Esophagus muscularis mucosa (tissue), 4 donors: Measurements from ENCODE around the gene NUP160. TPM values are rescaled to one million over a fixed set of nuclear protein-coding genes. Genes with fewer than 3 reads are reported as not detected.
"Not testable (repeated sequence)": the region's sequence is repeated elsewhere in the genome, so short reads cannot be mapped to it uniquely, and the experiment has no call there.

Experiments
- DNase-seq: peaks from one replicate; pipeline ENCODE4 v3.0.0-alpha.2; 2017; ENCODE audit errors: extremely low spot score
- H3K27ac ChIP-seq, 4 donors: fragments of 200-600 bp; sonication (generic); replicated peaks in 1 of 4; 1 replicate in 3 of 4; 2 replicates in 1 of 4; pipeline ENCODE4 v1.5.1; 2016 to 2019; ENCODE audit warnings: mild to moderate bottlenecking in 1 of 4
- H3K27me3 ChIP-seq, 4 donors: fragments of 200-600 bp; sonication (generic); one replicate each; pipeline versions ENCODE4 v1.5.1 to v1.6.0; 2016 to 2019
- H3K36me3 ChIP-seq, 4 donors: fragments of 200-600 bp; sonication (generic); one replicate each; pipeline ENCODE4 v1.5.1; 2016 to 2019
- H3K4me1 ChIP-seq, 4 donors: fragments of 200-600 bp; sonication (generic); one replicate each; pipeline ENCODE4 v1.5.1; 2016 to 2019
- H3K4me3 ChIP-seq, 4 donors: fragments of 200-600 bp; sonication (generic); 1 replicate in 2 of 4; 2 replicates in 2 of 4; pipeline ENCODE4 v1.5.1; 2016 to 2019; ENCODE audit warnings: mild to moderate bottlenecking in 4 of 4, moderate library complexity in 1 of 4
- H3K9me3 ChIP-seq, 4 donors: fragments of 200-600 bp; sonication (generic); 1 replicate in 3 of 4; 2 replicates in 1 of 4; pipeline ENCODE4 v1.5.1; 2016 to 2019
- EP300 ChIP-seq: sonication (generic); formaldehyde crosslinking; IDR thresholded peaks from one replicate; pipeline ENCODE4 v1.6.1; 2017; ENCODE audit warnings: antibody characterized with exemption
- POLR2A ChIP-seq: fragments of 450-650 bp; IDR thresholded peaks from one replicate; pipeline ENCODE4 v1.6.1; 2017; ENCODE audit warnings: antibody characterized with exemption, moderate library complexity, mild to moderate bottlenecking, low read depth
- POLR2AphosphoS5 ChIP-seq, 2 donors: sonication (generic); formaldehyde crosslinking; IDR thresholded peaks; one replicate each; pipeline ENCODE4 v1.6.1; 2017; ENCODE audit warnings: antibody characterized with exemption in 2 of 2
- WGBS: methylation state at CpG from one replicate; pipeline ENCODE4 v1.1.5; 2018; 5-methylcytosine and 5-hydroxymethylcytosine counted together
- intact Hi-C: fragments of 100-400 bp; cut with DNase I; formaldehyde crosslinking; loops from one replicate; pipeline ENCODE4 v1.15.1; 2023
- small RNA-seq, 3 donors: library from RNA; depleted of rRNA; stranded (forward); fragments of <200 nt; gene quantifications; one replicate each; pipeline ENCODE3, GENCODE V24; 2016
- total RNA-seq, 4 donors: library from RNA; depleted of rRNA; stranded (reverse); fragments of >200 nt; gene quantifications; one replicate each; pipeline versions ENCODE4 v1.1.0 to v1.2.1, GENCODE V29; 2016
- TF ChIP-seq, protein P1 (sequence below), 3 experiments: fragments of 200-600 bp in 2 of 3; fragments of 450-650 bp in 1 of 3; sonication (generic) in 2 of 3; IDR thresholded peaks; one replicate each; pipeline ENCODE4 v1.5.1; 2017 to 2019; ENCODE audit warnings: antibody characterized with exemption in 3 of 3, mild to moderate bottlenecking in 2 of 3, moderate library complexity in 1 of 3

The NUP160 gene
- total RNA-seq, 4 donors from 2014 or later = 18.4 to 22.7 (median 19.0) TPM

DNA sequence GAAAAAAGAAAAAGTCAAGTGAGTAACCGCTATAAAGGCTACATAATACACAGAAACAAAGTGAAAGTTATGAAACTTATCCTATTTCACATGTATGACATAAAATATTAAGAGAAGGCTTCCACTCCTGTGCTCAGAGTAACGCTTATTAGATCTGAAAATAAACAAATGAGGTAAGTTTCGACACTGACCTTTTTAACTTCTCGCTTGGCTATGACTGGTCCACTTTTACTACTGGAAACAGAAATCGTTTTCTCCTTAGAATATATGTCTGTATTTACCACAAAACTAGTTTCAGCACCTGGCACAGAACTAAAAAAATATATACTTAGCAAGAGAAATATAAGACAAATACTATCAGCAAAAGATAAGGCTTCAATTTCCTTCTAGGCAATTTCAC is 97.4 kb downstream of the NUP160 start:
- H3K4me3 ChIP-seq = no peak overlapping the region
- H3K9me3 ChIP-seq = no peaks in the 10 kb centered on the region
- intact Hi-C loops = no loop called here
- TF ChIP-seq POLR2AphosphoS5 (IDR thresholded peaks at IDR 0.05) (no peak), EP300 (no peak), POLR2A (no peak)
- TF ChIP-seq, protein P1, sequence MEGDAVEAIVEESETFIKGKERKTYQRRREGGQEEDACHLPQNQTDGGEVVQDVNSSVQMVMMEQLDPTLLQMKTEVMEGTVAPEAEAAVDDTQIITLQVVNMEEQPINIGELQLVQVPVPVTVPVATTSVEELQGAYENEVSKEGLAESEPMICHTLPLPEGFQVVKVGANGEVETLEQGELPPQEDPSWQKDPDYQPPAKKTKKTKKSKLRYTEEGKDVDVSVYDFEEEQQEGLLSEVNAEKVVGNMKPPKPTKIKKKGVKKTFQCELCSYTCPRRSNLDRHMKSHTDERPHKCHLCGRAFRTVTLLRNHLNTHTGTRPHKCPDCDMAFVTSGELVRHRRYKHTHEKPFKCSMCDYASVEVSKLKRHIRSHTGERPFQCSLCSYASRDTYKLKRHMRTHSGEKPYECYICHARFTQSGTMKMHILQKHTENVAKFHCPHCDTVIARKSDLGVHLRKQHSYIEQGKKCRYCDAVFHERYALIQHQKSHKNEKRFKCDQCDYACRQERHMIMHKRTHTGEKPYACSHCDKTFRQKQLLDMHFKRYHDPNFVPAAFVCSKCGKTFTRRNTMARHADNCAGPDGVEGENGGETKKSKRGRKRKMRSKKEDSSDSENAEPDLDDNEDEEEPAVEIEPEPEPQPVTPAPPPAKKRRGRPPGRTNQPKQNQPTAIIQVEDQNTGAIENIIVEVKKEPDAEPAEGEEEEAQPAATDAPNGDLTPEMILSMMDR (IDR thresholded peaks at IDR 0.05) = no peak
- no peak overlapping the region for H3K27ac ChIP-seq
- WGBS = 74% methylated on average over 5 of the region's 5 CpGs
- H3K4me1 ChIP-seq = no peaks in the 10 kb centered on the region
- DNase-seq = no peak
- H3K36me3 ChIP-seq = peaks cover 84 to 89% (median 88%) of the 10 kb centered on the region in 4 donors
- H3K27me3 ChIP-seq = no peaks in the 10 kb centered on the region

DNA sequence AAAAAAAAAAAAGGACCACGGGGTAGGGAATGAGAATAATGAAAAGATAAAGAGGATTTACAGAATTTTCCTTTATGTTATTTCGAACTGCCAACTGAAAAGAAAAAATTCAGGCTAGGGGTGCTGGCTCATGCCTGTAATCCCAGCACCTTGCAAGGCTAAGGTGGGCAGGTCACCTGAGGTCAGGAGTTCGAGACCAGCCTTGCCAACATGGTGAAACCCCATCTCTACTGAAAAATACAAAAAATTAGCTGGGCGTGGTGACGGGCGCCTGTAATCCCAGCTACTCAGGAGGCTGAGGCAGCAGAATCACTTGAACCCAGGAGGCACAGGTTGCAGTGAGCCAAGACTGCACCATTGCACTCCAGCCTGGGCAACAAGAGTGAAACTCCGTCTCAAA is 105.7 kb downstream of the NUP160 start:
- DNase-seq, intact Hi-C loops: not testable (repeated sequence)

DNA sequence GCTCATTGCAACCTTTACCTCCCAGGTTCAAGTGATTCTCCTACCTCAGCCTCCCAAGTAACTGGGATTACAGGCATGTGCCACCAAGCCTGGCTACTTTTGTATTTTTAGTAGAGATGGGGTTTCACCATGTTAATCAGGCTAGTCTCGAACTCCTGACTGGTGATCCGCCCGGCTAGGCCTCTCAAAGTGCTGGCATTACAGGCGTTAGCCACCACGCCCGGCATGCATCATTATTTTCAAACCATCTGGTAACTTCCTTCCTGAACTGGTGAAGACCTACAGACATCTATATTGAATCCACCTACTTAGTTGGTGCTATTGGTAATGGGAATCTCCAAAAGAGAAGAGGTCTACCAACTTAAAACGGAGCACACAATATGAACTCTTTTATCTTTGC is 110.3 kb downstream of the NUP160 start:
- H3K27ac ChIP-seq, H3K4me1 ChIP-seq, H3K9me3 ChIP-seq, intact Hi-C loops, H3K4me3 ChIP-seq, DNase-seq, H3K27me3 ChIP-seq: not testable (repeated sequence)
- WGBS = 93% methylated on average over 7 of the region's 7 CpGs
- H3K36me3 ChIP-seq = peaks cover 75 to 100% (median 97%) of the 10 kb centered on the region in 4 donors

More for the DNA sequence above, 105.7 kb downstream of the NUP160 start:
- 88% methylated on average over 7 of the region's 7 CpGs for WGBS
- H3K27me3 ChIP-seq, H3K4me3 ChIP-seq, H3K9me3 ChIP-seq, H3K27ac ChIP-seq, H3K4me1 ChIP-seq: not testable (repeated sequence)
- H3K36me3 ChIP-seq = peaks cover 88 to 100% (median 98%) of the 10 kb centered on the region in 4 donors

DNA sequence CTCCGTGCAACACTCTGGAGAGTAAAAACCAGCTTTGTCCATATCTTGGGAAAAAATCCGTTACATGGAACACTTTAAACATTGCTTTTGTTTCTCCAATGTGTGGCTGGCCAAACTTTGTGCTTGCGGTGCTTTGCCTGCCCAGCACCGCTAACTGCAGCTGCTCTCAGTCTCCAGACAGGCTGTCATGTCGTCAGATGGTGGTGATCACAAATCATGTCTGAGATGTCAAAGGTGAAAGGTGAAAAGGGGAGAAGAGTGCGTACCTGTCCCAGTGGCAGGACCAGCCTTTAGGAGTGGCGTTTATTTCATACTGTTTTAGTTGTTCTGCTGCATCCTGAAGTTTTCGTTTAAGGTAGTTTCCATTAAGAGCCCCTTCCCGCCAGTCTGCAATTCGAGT is 115.9 kb downstream of the NUP160 start:
- no peak overlapping the region for H3K4me3 ChIP-seq
- H3K9me3 ChIP-seq = no peaks in the 10 kb centered on the region
- H3K27ac ChIP-seq = no peak overlapping the region
- intact Hi-C loops = no loop called here
- 63% methylated on average over 10 of the region's 10 CpGs for WGBS
- peaks cover 85 to 100% (median 99%) of the 10 kb centered on the region in 4 donors for H3K36me3 ChIP-seq
- H3K4me1 ChIP-seq = peaks cover 0 to 12% (median 0%) of the 10 kb centered on the region in 4 donors
- no peak for TF ChIP-seq EP300
- TF ChIP-seq, protein P1 (IDR thresholded peaks at IDR 0.05) = no peak
- no peak for TF ChIP-seq POLR2A
- no peak for TF ChIP-seq POLR2AphosphoS5 (IDR thresholded peaks at IDR 0.05)
- no peaks in the 10 kb centered on the region for H3K27me3 ChIP-seq
- no peak for DNase-seq

DNA sequence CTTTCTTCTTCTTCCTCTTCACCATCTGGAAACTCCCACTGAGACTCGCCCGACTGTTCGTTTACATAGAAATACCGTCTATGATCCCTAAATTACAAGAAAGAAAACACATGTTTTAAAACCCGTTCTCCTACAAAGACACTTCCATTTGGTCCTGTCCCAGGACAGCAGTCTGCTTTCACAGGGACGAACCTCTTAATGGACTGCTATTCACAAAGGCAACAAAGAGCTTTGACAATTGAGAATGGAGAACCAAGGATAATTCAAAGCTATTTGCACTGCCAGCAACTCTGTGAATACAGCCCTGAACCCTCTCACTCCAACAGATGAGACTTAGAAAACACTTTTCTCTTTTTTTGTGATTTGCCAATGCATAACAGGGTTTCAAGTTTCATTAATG is 116.7 kb downstream of the NUP160 start:
- intact Hi-C loops = no loop called here
- 48% methylated on average over 6 of the region's 6 CpGs for WGBS
- H3K4me1 ChIP-seq = peaks cover 0 to 12% (median 0%) of the 10 kb centered on the region in 4 donors
- no peak overlapping the region for H3K4me3 ChIP-seq
- peaks cover 85 to 100% (median 97%) of the 10 kb centered on the region in 4 donors for H3K36me3 ChIP-seq
- TF ChIP-seq, protein P1 (IDR thresholded peaks at IDR 0.05) = no peak
- TF ChIP-seq POLR2A (no peak), EP300 (no peak), POLR2AphosphoS5 (IDR thresholded peaks at IDR 0.05) (no peak)
- no peaks in the 10 kb centered on the region for H3K9me3 ChIP-seq
- no peak for DNase-seq
- no peaks in the 10 kb centered on the region for H3K27me3 ChIP-seq
- peak overlapping the region in 1 of 4 donors; percentile 10 for H3K27ac ChIP-seq

Small RNAs within 50 kb of the gene (small RNA-seq; reads per million reads assigned to genes)
- gene AC021443.1 (0 reads per million in 3 donors), gene RF00019 (0 reads per million in 3 donors), gene RNA5SP340 (0 reads per million in 3 donors)

Other genes starting within 250 kb of the NUP160 start
- gene MTCH2, start 205.8 kb downstream of the NUP160 start, total RNA-seq = 10 to 100 TPM; 32.5 to 40.6 (median 37.6) TPM
- 1 to 10 TPM in 1 of 4 donors, under 1 TPM in 1, not detected in 2; 0.42 to 1.8 TPM for gene AGBL2, start 133.0 kb downstream of the NUP160 start, total RNA-seq
- 10 to 100 TPM; 59.3 to 92.2 (median 80.8) TPM for gene FNBP4, start 81.0 kb downstream of the NUP160 start, total RNA-seq
- gene PTPRJ, start 132.2 kb upstream of the NUP160 start, total RNA-seq = 10 to 100 TPM in 2 of 4 donors, 1 to 10 TPM in 2; 8.3 to 14.1 (median 10.5) TPM